Neural progenitor cell (in vitro differentiated cells): ENCODE data around the gene ASB2. TPM values are rescaled to one million over a fixed set of nuclear protein-coding genes. Genes with fewer than 3 reads are reported as not detected.

Source experiments
- DNase-seq: peaks from one replicate; pipeline ENCODE4 v3.0.0-alpha.2; 2016; ENCODE audit warnings: low spot score
- H2AFZ ChIP-seq: fragments of 200-600 bp; sonication (generic); replicated peaks from 2 replicates; pipeline ENCODE4 v1.6.1; 2016; ENCODE audit warnings: antibody characterized with exemption
- H3F3A ChIP-seq: fragments of 200-600 bp; sonication (generic); 2 replicates; pipeline ENCODE4 v1.6.1; 2016; ENCODE audit warnings: antibody characterized with exemption, low read depth
- H3K27ac ChIP-seq: fragments of 200-600 bp; sonication (generic); 2 replicates; pipeline ENCODE4 v1.5.1; 2016; ENCODE audit warnings: mild to moderate bottlenecking
- H3K27me3 ChIP-seq: fragments of 200-600 bp; sonication (generic); 2 replicates; pipeline ENCODE4 v1.6.1; 2016; ENCODE audit warnings: mild to moderate bottlenecking, moderate library complexity
- H3K36me3 ChIP-seq: fragments of 200-600 bp; sonication (generic); 2 replicates; pipeline ENCODE4 v1.5.1; 2016
- H3K4me1 ChIP-seq: fragments of 200-600 bp; sonication (generic); 2 replicates; pipeline ENCODE4 v1.6.1; 2016; ENCODE audit warnings: mixed run types
- H3K4me2 ChIP-seq: fragments of 200-600 bp; sonication (generic); 2 replicates; pipeline ENCODE4 v1.6.1; 2016
- H3K4me3 ChIP-seq: fragments of 200-600 bp; sonication (generic); 2 replicates; pipeline ENCODE4 v1.5.1; 2016
- H3K79me2 ChIP-seq: fragments of 200-600 bp; sonication (generic); 2 replicates; pipeline ENCODE4 v1.6.1; 2016; ENCODE audit warnings: low read depth
- H3K9ac ChIP-seq: fragments of 200-600 bp; sonication (generic); 2 replicates; pipeline ENCODE4 v1.6.1; 2016
- H3K9me3 ChIP-seq: fragments of 200-600 bp; sonication (generic); 2 replicates; pipeline ENCODE4 v1.5.1; 2016; ENCODE audit warnings: low read depth
- H4K20me1 ChIP-seq: fragments of 200-600 bp; sonication (generic); 2 replicates; pipeline ENCODE4 v1.6.1; 2016; ENCODE audit warnings: low read depth
- H3K27ac Mint-ChIP-seq: 3 replicates; pipeline ENCODE4 v1.8.0; 2021; ENCODE audit warnings: mixed read lengths
- H3K27me3 Mint-ChIP-seq: 2 replicates; pipeline ENCODE4 v1.8.0; 2022; ENCODE audit warnings: low read depth, mild to moderate bottlenecking, inconsistent platforms, moderate library complexity, mixed read lengths; ENCODE audit not compliant: insufficient read depth
- H3K36me3 Mint-ChIP-seq: 3 replicates; pipeline ENCODE4 v1.8.0; 2021; ENCODE audit warnings: mixed read lengths
- H3K4me1 Mint-ChIP-seq: 3 replicates; pipeline ENCODE4 v1.8.0; 2021; ENCODE audit warnings: mixed read lengths
- H3K4me3 Mint-ChIP-seq: 3 replicates; pipeline ENCODE4 v1.8.0; 2021; ENCODE audit warnings: mild to moderate bottlenecking, moderate library complexity, mixed read lengths
- H3K9me3 Mint-ChIP-seq: 3 replicates; pipeline ENCODE4 v1.8.0; 2020; ENCODE audit warnings: mixed read lengths
- CTCF ChIP-seq: fragments of 200-600 bp; sonication (generic); IDR thresholded peaks from 2 replicates; pipeline ENCODE4 v1.5.1; 2017; ENCODE audit warnings: antibody characterized with exemption, mild to moderate bottlenecking
- EZH2 ChIP-seq: fragments of 200-600 bp; sonication (generic); IDR thresholded peaks from 2 replicates; pipeline ENCODE4 v1.6.1; 2017; ENCODE audit warnings: antibody characterized with exemption, mild to moderate bottlenecking, moderate library complexity
- EZH2phosphoT487 ChIP-seq: fragments of 200-600 bp; sonication (generic); IDR thresholded peaks from 2 replicates; pipeline ENCODE4 v1.6.1; 2017; ENCODE audit warnings: antibody characterized with exemption
- total RNA-seq: library from RNA; depleted of rRNA; stranded (reverse); fragments of >200 nt; gene quantifications from 2 replicates; pipeline ENCODE4 v1.2.3, GENCODE V29; 2015; ENCODE audit warnings: low replicate concordance

The ASB2 gene
- total RNA-seq, 1 donor from 2014 or later, result not detected

- Mint-ChIP-seq H3K9me3 (no peaks in the 10 kb centered on the region), H3K27me3 (peaks cover 11% of the 10 kb centered on the region), H3K27ac (peak overlapping the region; percentile 42), H3K4me1 (peaks cover 57% of the 10 kb centered on the region), H3K4me3 (no peak overlapping the region), H3K36me3 (peaks cover 4% of the 10 kb centered on the region)
- no peak for DNase-seq
- TF ChIP-seq CTCF (no peak), EZH2phosphoT487 (no peak), EZH2 (no peak)
- no peak overlapping the region for H2AFZ ChIP-seq
- H4K20me1 ChIP-seq, result no peaks in the 10 kb centered on the region
- no peaks in the 10 kb centered on the region for H3F3A ChIP-seq
- no peak overlapping the region for H3K9ac ChIP-seq
- H3K36me3 ChIP-seq, result no peaks in the 10 kb centered on the region
- H3K79me2 ChIP-seq, result no peaks in the 10 kb centered on the region
- no peak overlapping the region for H3K27ac ChIP-seq
- no peak overlapping the region for H3K4me3 ChIP-seq
- H3K9me3 ChIP-seq, result no peaks in the 10 kb centered on the region
- H3K27me3 ChIP-seq, result peaks cover 6% of the 10 kb centered on the region
- H3K4me2 ChIP-seq, result no peak overlapping the region
- peaks cover 7% of the 10 kb centered on the region for H3K4me1 ChIP-seq
Measured at GRCh38 chr14:93932642-93933041, 43.7 kb downstream of the ASB2 start.

DNA sequence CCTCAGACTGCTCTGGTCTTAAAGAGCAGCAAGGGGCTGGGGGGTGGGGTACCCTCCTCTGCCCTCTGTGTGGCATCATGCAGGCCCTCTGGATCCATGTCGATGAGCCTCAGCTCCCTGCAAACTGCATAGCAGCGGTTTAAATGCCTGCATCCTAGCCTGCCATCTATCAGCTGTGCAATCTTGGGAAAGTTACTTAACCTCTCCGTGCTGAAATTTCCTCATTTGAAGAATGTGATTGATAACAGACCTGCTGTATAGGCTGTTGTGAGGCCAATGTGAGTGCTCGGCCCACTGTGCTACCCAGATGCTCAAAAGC lies 45.4 kb downstream of the ASB2 start:
- Mint-ChIP-seq H3K4me1 (peaks cover 65% of the 10 kb centered on the region), H3K27me3 (peaks cover 12% of the 10 kb centered on the region), H3K36me3 (peaks cover 4% of the 10 kb centered on the region), H3K9me3 (no peaks in the 10 kb centered on the region), H3K4me3 (no peak overlapping the region), H3K27ac (no peak overlapping the region)
- no peak overlapping the region for H3K27ac ChIP-seq
- no peak overlapping the region for H3K9ac ChIP-seq
- H4K20me1 ChIP-seq, result no peaks in the 10 kb centered on the region
- no peak overlapping the region for H2AFZ ChIP-seq
- H3K4me3 ChIP-seq, result no peak overlapping the region
- no peak for DNase-seq
- peaks cover 19% of the 10 kb centered on the region for H3K4me1 ChIP-seq
- no peak overlapping the region for H3K4me2 ChIP-seq
- TF ChIP-seq CTCF (no peak), EZH2phosphoT487 (no peak), EZH2 (no peak)
- H3F3A ChIP-seq, result peaks cover 9% of the 10 kb centered on the region
- H3K79me2 ChIP-seq, result no peaks in the 10 kb centered on the region
- no peaks in the 10 kb centered on the region for H3K27me3 ChIP-seq
- no peaks in the 10 kb centered on the region for H3K36me3 ChIP-seq
- no peaks in the 10 kb centered on the region for H3K9me3 ChIP-seq

- peaks cover 9% of the 10 kb centered on the region for H3K27me3 Mint-ChIP-seq
- no peak for TF ChIP-seq CTCF
- TF ChIP-seq EZH2, result no peak
- TF ChIP-seq EZH2phosphoT487, result no peak
Measured at GRCh38 chr14:93930296-93930988, 45.9 kb downstream of the ASB2 start.

More at GRCh38 chr14:93930296-93930988, 45.9 kb downstream of the ASB2 start:
- Histone ChIP-seq H4K20me1 (no peaks in the 10 kb centered on the region), H3K9me3 (no peaks in the 10 kb centered on the region), H3K36me3 (no peaks in the 10 kb centered on the region), H3F3A (peaks cover 9% of the 10 kb centered on the region), H3K27me3 (no peaks in the 10 kb centered on the region), H3K9ac (no peak overlapping the region), H3K4me3 (no peak overlapping the region), H3K4me2 (no peak overlapping the region), H3K27ac (no peak overlapping the region), H2AFZ (no peak overlapping the region), H3K4me1 (peaks cover 22% of the 10 kb centered on the region), H3K79me2 (no peaks in the 10 kb centered on the region)
- Mint-ChIP-seq H3K27ac (no peak overlapping the region), H3K4me1 (peaks cover 65% of the 10 kb centered on the region), H3K4me3 (no peak overlapping the region), H3K9me3 (no peaks in the 10 kb centered on the region), H3K36me3 (peaks cover 4% of the 10 kb centered on the region)
- DNase-seq, result no peak
